KMS-11 (cell line): ENCODE results near the gene PLXNA2.

Source experiments
- H2AFZ ChIP-seq: fragments of 200-600 bp; sonication (generic); 2 replicates; pipeline ENCODE4 v1.6.1; 2016; ENCODE audit warnings: antibody characterized with exemption, mixed run types, low read depth
- H3K27ac ChIP-seq: fragments of 200-600 bp; sonication (generic); 2 replicates; pipeline ENCODE4 v1.6.1; 2016; ENCODE audit warnings: mild to moderate bottlenecking, mixed run types
- H3K27me3 ChIP-seq: fragments of 200-600 bp; sonication (generic); 2 replicates; pipeline ENCODE4 v1.6.1; 2017; ENCODE audit warnings: mild to moderate bottlenecking, low read depth, mixed run types, moderate library complexity; ENCODE audit not compliant: insufficient read depth
- H3K36me3 ChIP-seq: fragments of 200-600 bp; sonication (generic); 2 replicates; pipeline ENCODE4 v1.6.1; 2017; ENCODE audit warnings: mild to moderate bottlenecking, mixed run types; ENCODE audit not compliant: insufficient read depth
- H3K4me1 ChIP-seq: fragments of 200-600 bp; sonication (generic); 2 replicates; pipeline ENCODE4 v1.6.1; 2016; ENCODE audit warnings: mild to moderate bottlenecking, low read depth, mixed run types; ENCODE audit not compliant: poor library complexity, severe bottlenecking
- H3K4me2 ChIP-seq: fragments of 200-600 bp; sonication (generic); 2 replicates; pipeline ENCODE4 v1.7.0; 2016; ENCODE audit warnings: mild to moderate bottlenecking, mixed run types
- H3K4me3 ChIP-seq: fragments of 200-600 bp; sonication (generic); IDR thresholded peaks from 2 replicates; pipeline ENCODE4 v1.6.1; 2017; ENCODE audit warnings: low read depth, low read length, mixed read lengths; ENCODE audit not compliant: insufficient read depth
- H3K79me2 ChIP-seq: fragments of 200-600 bp; sonication (generic); 2 replicates; pipeline ENCODE4 v1.6.1; 2016; ENCODE audit warnings: low read depth, mixed run types; ENCODE audit not compliant: insufficient read depth
- H3K9ac ChIP-seq: fragments of 200-600 bp; sonication (generic); 2 replicates; pipeline ENCODE4 v1.6.1; 2016; ENCODE audit warnings: mild to moderate bottlenecking, mixed run types
- H4K20me1 ChIP-seq: fragments of 200-600 bp; sonication (generic); 2 replicates; pipeline ENCODE4 v1.6.1; 2016; ENCODE audit warnings: mild to moderate bottlenecking, mixed run types; ENCODE audit not compliant: insufficient read depth
- TF ChIP-seq, protein P1 (sequence below): fragments of 200-600 bp; sonication (generic); conservative IDR thresholded peaks from 2 replicates; pipeline ENCODE4 v1.6.1; 2017; ENCODE audit warnings: low read depth, mild to moderate bottlenecking, antibody characterized with exemption, low read length, moderate library complexity, mixed read lengths

The PLXNA2 gene

DNA sequence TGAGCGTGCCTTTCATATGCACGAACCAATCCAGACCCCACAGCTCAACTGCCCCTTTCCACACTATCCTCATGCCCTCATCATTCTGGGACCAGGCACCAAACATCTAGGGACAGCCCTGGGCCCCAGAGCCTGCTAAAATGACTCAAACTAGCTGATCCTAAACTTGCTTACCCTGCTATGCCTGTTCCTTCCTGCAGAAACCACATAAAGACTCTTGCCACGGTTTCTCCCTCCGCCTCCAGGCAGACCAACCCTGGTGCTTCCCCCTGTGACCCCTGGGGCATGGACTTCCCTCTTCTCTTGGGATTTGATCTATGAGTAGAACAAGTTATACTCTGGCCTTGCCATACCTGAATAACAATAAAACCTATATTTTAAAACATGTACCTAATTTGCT, 195.3 kb downstream of the PLXNA2 start:
- Histone ChIP-seq H3K27me3 (no peaks in the 10 kb centered on the region), H3K79me2 (no peaks in the 10 kb centered on the region), H3K4me3 (no peak overlapping the region), H4K20me1 (no peaks in the 10 kb centered on the region), H2AFZ (no peak overlapping the region), H3K36me3 (no peaks in the 10 kb centered on the region), H3K4me1 (no peaks in the 10 kb centered on the region), H3K27ac (no peak overlapping the region), H3K9ac (no peak overlapping the region), H3K4me2 (no peak overlapping the region)
- TF ChIP-seq, protein P1, sequence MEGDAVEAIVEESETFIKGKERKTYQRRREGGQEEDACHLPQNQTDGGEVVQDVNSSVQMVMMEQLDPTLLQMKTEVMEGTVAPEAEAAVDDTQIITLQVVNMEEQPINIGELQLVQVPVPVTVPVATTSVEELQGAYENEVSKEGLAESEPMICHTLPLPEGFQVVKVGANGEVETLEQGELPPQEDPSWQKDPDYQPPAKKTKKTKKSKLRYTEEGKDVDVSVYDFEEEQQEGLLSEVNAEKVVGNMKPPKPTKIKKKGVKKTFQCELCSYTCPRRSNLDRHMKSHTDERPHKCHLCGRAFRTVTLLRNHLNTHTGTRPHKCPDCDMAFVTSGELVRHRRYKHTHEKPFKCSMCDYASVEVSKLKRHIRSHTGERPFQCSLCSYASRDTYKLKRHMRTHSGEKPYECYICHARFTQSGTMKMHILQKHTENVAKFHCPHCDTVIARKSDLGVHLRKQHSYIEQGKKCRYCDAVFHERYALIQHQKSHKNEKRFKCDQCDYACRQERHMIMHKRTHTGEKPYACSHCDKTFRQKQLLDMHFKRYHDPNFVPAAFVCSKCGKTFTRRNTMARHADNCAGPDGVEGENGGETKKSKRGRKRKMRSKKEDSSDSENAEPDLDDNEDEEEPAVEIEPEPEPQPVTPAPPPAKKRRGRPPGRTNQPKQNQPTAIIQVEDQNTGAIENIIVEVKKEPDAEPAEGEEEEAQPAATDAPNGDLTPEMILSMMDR, result no peak

DNA sequence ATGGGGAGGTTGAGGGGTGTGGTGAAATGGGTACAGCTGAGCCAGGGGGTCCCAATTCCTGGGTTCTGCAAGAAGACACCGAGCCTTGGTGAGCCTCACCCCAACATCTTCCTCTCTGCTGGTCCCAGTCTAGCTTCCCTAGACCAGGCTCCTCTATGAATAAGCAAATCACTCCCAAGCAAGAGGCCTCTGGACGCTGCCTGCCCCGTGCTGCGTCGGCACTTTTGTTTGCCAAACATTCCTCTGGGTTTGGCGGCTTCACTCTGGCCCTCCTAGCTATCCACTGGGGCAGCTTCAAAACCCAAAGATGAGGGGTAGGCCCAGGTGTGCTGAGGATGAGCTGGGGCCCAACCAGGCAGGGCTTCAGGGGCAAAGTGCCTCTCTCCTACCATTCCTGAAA, 196.2 kb downstream of the PLXNA2 start:
- H2AFZ ChIP-seq, result no peak overlapping the region

DNA sequence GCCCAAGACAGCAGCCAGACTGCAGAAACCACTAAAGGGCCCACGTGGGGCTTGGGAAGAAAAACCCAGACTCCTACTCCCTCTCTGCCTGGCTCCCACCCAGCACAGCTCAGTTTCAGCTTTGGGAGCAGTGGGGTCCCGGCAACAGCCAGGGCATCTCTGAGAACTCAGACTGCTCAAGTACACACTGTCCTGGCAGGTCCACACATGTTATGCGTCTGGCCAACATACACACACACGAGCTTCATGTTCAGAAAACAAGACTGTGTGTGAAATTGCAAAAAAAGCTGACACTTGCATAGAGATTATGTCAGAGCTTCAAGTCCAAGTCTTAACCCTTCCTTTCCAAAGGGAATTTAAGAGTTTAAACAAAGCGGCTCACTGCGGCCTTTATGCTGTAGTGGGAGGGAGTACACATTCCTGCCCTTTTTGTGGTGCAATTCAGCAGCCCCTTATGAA, 196.7 kb downstream of the PLXNA2 start:
- TF ChIP-seq, protein P1, result no peak
- H2AFZ ChIP-seq, result no peak overlapping the region
- H3K27me3 ChIP-seq, result no peaks in the 10 kb centered on the region
- no peaks in the 10 kb centered on the region for H3K36me3 ChIP-seq
- H3K79me2 ChIP-seq, result no peaks in the 10 kb centered on the region
- H3K27ac ChIP-seq, result no peak overlapping the region
- no peak overlapping the region for H3K4me2 ChIP-seq
- H3K4me3 ChIP-seq, result no peak overlapping the region
- no peaks in the 10 kb centered on the region for H4K20me1 ChIP-seq
- no peaks in the 10 kb centered on the region for H3K4me1 ChIP-seq
- no peak overlapping the region for H3K9ac ChIP-seq

More for the DNA sequence above, 196.2 kb downstream of the PLXNA2 start:
- Histone ChIP-seq H4K20me1 (no peaks in the 10 kb centered on the region), H3K4me2 (no peak overlapping the region), H3K27ac (no peak overlapping the region), H3K79me2 (no peaks in the 10 kb centered on the region), H3K4me3 (no peak overlapping the region), H3K9ac (no peak overlapping the region), H3K36me3 (no peaks in the 10 kb centered on the region), H3K27me3 (no peaks in the 10 kb centered on the region), H3K4me1 (no peaks in the 10 kb centered on the region)
- TF ChIP-seq, protein P1, result no peak

DNA sequence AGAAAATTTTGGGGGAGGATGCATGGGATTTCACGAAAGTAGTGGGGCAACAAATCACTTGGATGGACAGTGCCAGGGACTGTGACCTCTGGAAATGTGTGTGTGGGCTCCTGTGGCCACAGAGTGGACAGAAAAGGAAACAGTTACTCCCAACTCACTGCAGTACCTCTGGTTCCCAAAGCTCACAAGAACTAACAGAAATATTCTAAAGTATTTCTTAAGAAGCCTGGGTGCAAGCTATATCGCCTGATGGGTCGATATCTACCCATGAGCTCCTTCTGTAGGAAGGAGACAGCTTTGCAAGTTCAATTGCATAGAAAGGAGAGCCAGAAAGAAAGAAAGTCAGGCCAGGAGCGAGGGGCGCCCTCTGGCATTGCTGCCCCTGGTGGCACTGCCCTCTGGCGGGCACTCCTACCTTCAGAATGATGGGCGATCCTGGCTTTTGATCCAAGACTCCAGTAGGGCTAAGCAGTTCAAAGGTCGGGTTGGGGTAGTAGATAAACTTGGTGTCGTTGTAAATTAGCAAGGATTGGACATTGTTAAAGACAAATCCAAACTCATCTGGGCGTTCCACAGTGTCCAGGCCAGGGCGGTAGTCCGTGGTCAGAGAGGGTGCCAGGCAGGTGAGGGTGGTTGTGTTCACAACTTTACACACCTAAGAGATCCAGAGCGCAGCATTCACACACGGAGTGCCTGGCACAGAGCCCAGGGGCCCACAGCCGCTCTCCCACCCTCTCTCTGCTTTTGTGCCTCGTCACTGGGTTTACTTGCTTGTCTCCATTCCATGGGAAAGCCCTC, 198.5 kb downstream of the PLXNA2 start:
- Histone ChIP-seq H3K27ac (no peak overlapping the region), H3K4me3 (no peak overlapping the region), H3K4me1 (no peaks in the 10 kb centered on the region), H3K27me3 (no peaks in the 10 kb centered on the region), H3K36me3 (no peaks in the 10 kb centered on the region), H3K9ac (no peak overlapping the region), H3K79me2 (no peaks in the 10 kb centered on the region), H4K20me1 (no peaks in the 10 kb centered on the region), H2AFZ (no peak overlapping the region), H3K4me2 (no peak overlapping the region)
- TF ChIP-seq, protein P1, result no peak
